Measurements from ENCODE around the gene BTG2.

The BTG2 gene

GRCh38 chr1:203274603-203275381 is 30.5 kb upstream of the BTG2 start:
- H3K4me3 ChIP-seq (ENCODE audit: low read length) = no peak overlapping the region
- no peak for DNase-seq (ENCODE audit: low read depth, low spot score)

- no peak for DNase-seq (ENCODE audit: low read depth, low spot score)
Measured at GRCh38 chr1:203275656-203276272, 29.6 kb upstream of the BTG2 start.

GRCh38 chr1:203276408-203276807 is 28.9 kb upstream of the BTG2 start:
- no peak for DNase-seq (ENCODE audit: low read depth, low spot score)
- no peak overlapping the region for H3K4me3 ChIP-seq (ENCODE audit: low read length)

More at GRCh38 chr1:203275656-203276272, 29.6 kb upstream of the BTG2 start:
- no peak overlapping the region for H3K4me3 ChIP-seq (ENCODE audit: low read length)

- H3K4me3 ChIP-seq (ENCODE audit: low read length) = no peak overlapping the region
- no peak for DNase-seq (ENCODE audit: low read depth, low spot score)
Measured at GRCh38 chr1:203276916-203277545, 28.3 kb upstream of the BTG2 start.

GRCh38 chr1:203278082-203278884 is 27.0 kb upstream of the BTG2 start:
- no peak overlapping the region for H3K4me3 ChIP-seq (ENCODE audit: low read length)
- no peak for DNase-seq (ENCODE audit: low read depth, low spot score)

GRCh38 chr1:203278885-203279406 is 26.4 kb upstream of the BTG2 start:
- DNase-seq (ENCODE audit: low read depth, low spot score) = no peak

GRCh38 chr1:203280061-203280460 is 25.3 kb upstream of the BTG2 start:
- H3K4me3 ChIP-seq (ENCODE audit: low read length) = no peak overlapping the region
- no peak for DNase-seq (ENCODE audit: low read depth, low spot score)

More at GRCh38 chr1:203278885-203279406, 26.4 kb upstream of the BTG2 start:
- H3K4me3 ChIP-seq (ENCODE audit: low read length) = no peak overlapping the region

- DNase-seq (ENCODE audit: low read depth, low spot score) = no peak
- no peak overlapping the region for H3K4me3 ChIP-seq (ENCODE audit: low read length)
Measured at GRCh38 chr1:203281033-203281432, 24.3 kb upstream of the BTG2 start.

GRCh38 chr1:203281851-203282661 is 23.3 kb upstream of the BTG2 start:
- no peak for DNase-seq (ENCODE audit: low read depth, low spot score)
- no peak overlapping the region for H3K4me3 ChIP-seq (ENCODE audit: low read length)

- H3K4me3 ChIP-seq (ENCODE audit: low read length) = no peak overlapping the region
- DNase-seq (ENCODE audit: low read depth, low spot score) = no peak
Measured at GRCh38 chr1:203282720-203283542, 22.4 kb upstream of the BTG2 start.

GRCh38 chr1:203283597-203283996 is 21.7 kb upstream of the BTG2 start:
- no peak overlapping the region for H3K4me3 ChIP-seq (ENCODE audit: low read length)
- no peak for DNase-seq (ENCODE audit: low read depth, low spot score)

- no peak for DNase-seq (ENCODE audit: low read depth, low spot score)
- H3K4me3 ChIP-seq (ENCODE audit: low read length) = no peak overlapping the region
Measured at GRCh38 chr1:203284411-203285123, 20.8 kb upstream of the BTG2 start.

GRCh38 chr1:203286161-203286984 is 18.9 kb upstream of the BTG2 start:
- no peak overlapping the region for H3K4me3 ChIP-seq (ENCODE audit: low read length)
- DNase-seq (ENCODE audit: low read depth, low spot score) = no peak

GRCh38 chr1:203287109-203287893 is 18.0 kb upstream of the BTG2 start:
- H3K4me3 ChIP-seq (ENCODE audit: low read length) = peak overlapping the region; percentile 37
- DNase-seq (ENCODE audit: low read depth, low spot score) = peak; percentile 94

- peak overlapping the region; percentile 37; the same call in 1 of the 2 replicates for H3K4me3 ChIP-seq (ENCODE audit: low read length)
- no peak for DNase-seq (ENCODE audit: low read depth, low spot score)
Measured at GRCh38 chr1:203287898-203288297, 17.4 kb upstream of the BTG2 start.
